Mammary epithelial cell (primary cell): ENCODE measurements around the gene RTN1.

Experiments
- EZH2 ChIP-seq: IDR thresholded peaks from 2 replicates; pipeline ENCODE4 v1.6.1; 2012; ENCODE audit warnings: low read length, inconsistent platforms, borderline replicate concordance
- TF ChIP-seq, protein P1 (sequence below), 2 donors: IDR thresholded peaks in 1 of 2; conservative IDR thresholded peaks in 1 of 2; 2 replicates each; pipeline ENCODE4 v1.5.1; 2011 to 2012; ENCODE audit warnings: inconsistent platforms in 2 of 2, low read length in 2 of 2, mild to moderate bottlenecking in 2 of 2, control low read depth in 1 of 2, low read depth in 1 of 2; ENCODE audit not compliant: insufficient read depth in 1 of 2; ENCODE audit errors: extremely low read depth in 1 of 2

DNA sequence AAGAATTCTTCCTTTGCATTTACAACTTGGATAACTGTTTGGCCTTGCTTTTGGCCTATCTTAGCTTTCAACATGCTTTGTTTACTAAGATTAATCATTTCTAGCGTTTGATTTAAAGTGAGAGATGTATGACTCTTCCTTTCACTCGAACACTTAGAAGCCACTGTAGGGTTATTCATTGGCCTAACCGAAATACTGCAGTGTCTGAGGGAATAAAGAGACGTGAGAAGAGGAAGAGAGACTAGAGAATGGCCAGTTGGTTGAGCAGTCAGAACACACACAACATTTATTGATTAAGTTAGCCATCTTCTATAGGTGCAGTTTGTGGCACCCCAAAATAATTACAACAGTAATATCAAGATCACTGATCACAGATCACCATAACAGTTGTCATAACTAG lies 231.7 kb downstream of the RTN1 start:
- TF ChIP-seq, protein P1, sequence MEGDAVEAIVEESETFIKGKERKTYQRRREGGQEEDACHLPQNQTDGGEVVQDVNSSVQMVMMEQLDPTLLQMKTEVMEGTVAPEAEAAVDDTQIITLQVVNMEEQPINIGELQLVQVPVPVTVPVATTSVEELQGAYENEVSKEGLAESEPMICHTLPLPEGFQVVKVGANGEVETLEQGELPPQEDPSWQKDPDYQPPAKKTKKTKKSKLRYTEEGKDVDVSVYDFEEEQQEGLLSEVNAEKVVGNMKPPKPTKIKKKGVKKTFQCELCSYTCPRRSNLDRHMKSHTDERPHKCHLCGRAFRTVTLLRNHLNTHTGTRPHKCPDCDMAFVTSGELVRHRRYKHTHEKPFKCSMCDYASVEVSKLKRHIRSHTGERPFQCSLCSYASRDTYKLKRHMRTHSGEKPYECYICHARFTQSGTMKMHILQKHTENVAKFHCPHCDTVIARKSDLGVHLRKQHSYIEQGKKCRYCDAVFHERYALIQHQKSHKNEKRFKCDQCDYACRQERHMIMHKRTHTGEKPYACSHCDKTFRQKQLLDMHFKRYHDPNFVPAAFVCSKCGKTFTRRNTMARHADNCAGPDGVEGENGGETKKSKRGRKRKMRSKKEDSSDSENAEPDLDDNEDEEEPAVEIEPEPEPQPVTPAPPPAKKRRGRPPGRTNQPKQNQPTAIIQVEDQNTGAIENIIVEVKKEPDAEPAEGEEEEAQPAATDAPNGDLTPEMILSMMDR (conservative IDR thresholded peaks at IDR 0.05 in 1 of 2, IDR thresholded peaks at IDR 0.05 in 1 of 2; ENCODE audit: extremely low read depth in 1 of 2, insufficient read depth in 1 of 2, low read depth in 1 of 2, low read length in 2 of 2): no peak
- no peak for TF ChIP-seq EZH2
